Activated CD8-positive, alpha-beta T cell treated with anti-CD3 and anti-CD28 coated beads for 36 hours (primary cell): ENCODE measurements around the gene RASA2. TPM values are rescaled to one million over a fixed set of nuclear protein-coding genes. Genes with fewer than 3 reads are reported as not detected.

Experiments
- ATAC-seq: fragments of 200-7000 bp; cut with Tn5 transposase; one replicate; pipeline ENCODE4 v1.10.0; 2021; ENCODE audit warnings: mild to moderate bottlenecking, moderate library complexity
- CTCF ChIA-PET: fragments of 350-600 bp; sonication (Branson Sonifier 250); formaldehyde crosslinking; loops from one replicate; lab custom pipeline; 2021; ENCODE audit warnings: antibody characterized with exemption; lab: Charles Lee
- POLR2A ChIA-PET: fragments of 350-600 bp; sonication (Branson Sonifier 250); formaldehyde crosslinking; loops from one replicate; lab custom pipeline; 2021; ENCODE audit warnings: antibody characterized with exemption; lab: Charles Lee
- DNase-seq: peaks from one replicate; pipeline ENCODE4 v3.0.0-alpha.2; 2020
- H3K27ac Mint-ChIP-seq: one replicate; pipeline ENCODE4 v1.8.0; 2021; ENCODE audit warnings: mild to moderate bottlenecking, mixed read lengths
- H3K27me3 Mint-ChIP-seq: one replicate; pipeline ENCODE4 v1.8.0; 2021; ENCODE audit warnings: mixed read lengths
- H3K36me3 Mint-ChIP-seq: one replicate; pipeline ENCODE4 v1.8.0; 2021; ENCODE audit warnings: low read depth, mixed read lengths
- H3K4me1 Mint-ChIP-seq: one replicate; pipeline ENCODE4 v1.8.0; 2021; ENCODE audit warnings: low read depth, mixed read lengths
- H3K4me3 Mint-ChIP-seq: one replicate; pipeline ENCODE4 v1.8.0; 2021; ENCODE audit warnings: mild to moderate bottlenecking, moderate library complexity, mixed read lengths
- H3K9me3 Mint-ChIP-seq: one replicate; pipeline ENCODE4 v1.8.0; 2021; ENCODE audit warnings: mixed read lengths
- CTCF ChIP-seq: fragments of 200-600 bp; IDR thresholded peaks from one replicate; pipeline ENCODE4 v1.8.0; 2022; ENCODE audit warnings: antibody characterized with exemption, mild to moderate bottlenecking
- intact Hi-C: fragments of 100-400 bp; cut with micrococcal nuclease; formaldehyde crosslinking; loops from one replicate; pipeline ENCODE4 v1.10.0; 2022
- total RNA-seq, 2 experiments: library from RNA; stranded (reverse); gene quantifications; one replicate each; pipeline ENCODE4 v1.2.3, GENCODE V29; 2021

RASA2 gene
- total RNA-seq, 2 experiments from 2014 or later = 35.4 to 41.5 TPM

DNA sequence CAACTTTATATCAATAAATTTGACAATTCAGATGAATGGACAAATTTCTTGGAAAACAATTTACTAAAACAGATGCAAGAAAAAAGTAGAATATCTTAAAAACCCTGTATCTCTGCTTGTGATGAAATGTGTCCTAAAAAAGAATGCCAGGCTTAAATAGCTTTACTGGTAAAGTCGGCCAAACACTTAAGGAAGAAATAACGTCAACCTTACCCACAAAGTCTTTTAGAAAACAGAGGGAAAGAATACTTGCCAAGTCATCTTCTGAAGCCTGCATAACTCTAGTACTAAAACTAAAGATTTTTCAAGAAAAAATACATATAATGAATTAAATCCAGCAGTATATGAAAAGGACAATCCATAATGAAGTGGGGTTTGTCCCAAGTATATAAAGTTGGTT lies 111.1 kb downstream of the RASA2 start:
- Mint-ChIP-seq H3K9me3 (peaks cover 13% of the 10 kb centered on the region), H3K4me3 (no peak overlapping the region), H3K4me1 (no peaks in the 10 kb centered on the region), H3K27ac (no peak overlapping the region), H3K36me3 (peaks cover 74% of the 10 kb centered on the region), H3K27me3 (no peaks in the 10 kb centered on the region)
- ATAC-seq (no peak), DNase-seq (no peak)
- TF ChIP-seq CTCF = no peak
- ChIA-PET POLR2A (no interaction called here), CTCF (interaction anchor here (1.1 kb wide), 1 partner anchor 293 kb away, joined by 3 read pairs; no protein-coding TSS in a partner anchor)
- intact Hi-C loops = no loop called here

GRCh38 chr3:141600331-141600730 lies 113.5 kb downstream of the RASA2 start:
- peaks cover 58% of the 10 kb centered on the region for H3K36me3 Mint-ChIP-seq
- TF ChIP-seq CTCF = no peak
- DNase-seq (no peak), ATAC-seq (no peak)
- ChIA-PET POLR2A (no interaction called here), CTCF (interaction anchor here (1.1 kb wide), 1 partner anchor 10 kb away, joined by 3 read pairs; no protein-coding TSS in a partner anchor)
- no peak overlapping the region for H3K4me3 Mint-ChIP-seq
- peaks cover 13% of the 10 kb centered on the region for H3K9me3 Mint-ChIP-seq
- peaks cover 5% of the 10 kb centered on the region for H3K4me1 Mint-ChIP-seq
- no peaks in the 10 kb centered on the region for H3K27me3 Mint-ChIP-seq
- no peak overlapping the region for H3K27ac Mint-ChIP-seq
- intact Hi-C loops = no loop called here

- Mint-ChIP-seq H3K27me3 (no peaks in the 10 kb centered on the region), H3K27ac (no peak overlapping the region), H3K36me3 (peaks cover 43% of the 10 kb centered on the region), H3K9me3 (peaks cover 13% of the 10 kb centered on the region), H3K4me1 (peaks cover 5% of the 10 kb centered on the region), H3K4me3 (no peak overlapping the region)
- DNase-seq (no peak), ATAC-seq (no peak)
- POLR2A ChIA-PET = interaction anchor here (1.4 kb wide), 1 partner anchor 13 kb away, joined by 3 read pairs; no protein-coding TSS in a partner anchor
- CTCF ChIA-PET = interaction anchor here (1.1 kb wide), 1 partner anchor 14 kb away, joined by 3 read pairs; no protein-coding TSS in a partner anchor
- TF ChIP-seq CTCF = no peak
- intact Hi-C loops = no loop called here
These were observed 115.9 kb downstream of the RASA2 start for GRCh38 chr3:141602706-141603105.

DNA sequence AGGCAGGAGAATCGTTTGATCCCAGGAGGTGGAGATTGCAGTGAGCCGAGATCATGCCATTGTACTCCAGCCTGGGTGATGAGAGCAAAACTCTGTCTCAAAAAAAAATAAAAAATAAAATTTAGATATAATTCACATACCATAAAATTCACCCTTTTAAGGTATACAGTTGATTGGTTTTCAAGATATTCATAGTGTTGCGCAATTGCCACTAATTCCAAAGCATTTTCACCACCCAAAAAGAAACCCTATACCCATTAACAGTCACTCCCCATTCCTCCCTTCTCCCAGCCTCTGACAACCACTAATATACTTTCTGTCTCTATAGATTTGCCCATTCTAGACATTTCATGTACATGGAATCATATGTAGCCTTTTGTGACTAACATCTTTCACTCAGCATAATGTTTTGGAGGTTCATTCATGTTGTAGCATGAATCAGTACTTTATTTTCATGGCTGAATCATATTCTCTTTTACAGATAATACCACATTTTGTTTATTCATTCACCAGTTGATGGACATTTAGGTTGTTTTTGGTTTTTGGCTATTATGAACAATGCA lies 116.7 kb downstream of the RASA2 start:
- peaks cover 46% of the 10 kb centered on the region for H3K36me3 Mint-ChIP-seq
- peaks cover 13% of the 10 kb centered on the region for H3K9me3 Mint-ChIP-seq
- H3K27me3 Mint-ChIP-seq = no peaks in the 10 kb centered on the region
- no peak overlapping the region for H3K4me3 Mint-ChIP-seq
- H3K27ac Mint-ChIP-seq = no peak overlapping the region
- ATAC-seq (no peak), DNase-seq (no peak)
- H3K4me1 Mint-ChIP-seq = peaks cover 5% of the 10 kb centered on the region
- ChIA-PET POLR2A (interaction anchor here (1.4 kb wide), 1 partner anchor 12 kb away, joined by 3 read pairs; no protein-coding TSS in a partner anchor), CTCF (interaction anchor here (0.7 to 1.1 kb wide), 2 partner anchors 14 to 240 kb away, joined by 3 read pairs; no protein-coding TSS in a partner anchor)
- no peak for TF ChIP-seq CTCF
- intact Hi-C loops = no loop called here

GRCh38 chr3:141605883-141606282 lies 119.1 kb downstream of the RASA2 start:
- no peak overlapping the region for H3K4me3 Mint-ChIP-seq
- H3K27ac Mint-ChIP-seq = no peak overlapping the region
- no peak for TF ChIP-seq CTCF
- ChIA-PET POLR2A (interaction anchor here (0.6 kb wide), 1 partner anchor 11 kb away, joined by 3 read pairs; no protein-coding TSS in a partner anchor), CTCF (interaction anchor here (2.1 kb wide), 1 partner anchor 145 kb away, joined by 6 read pairs; no protein-coding TSS in a partner anchor)
- peaks cover 2% of the 10 kb centered on the region for H3K9me3 Mint-ChIP-seq
- intact Hi-C loops = no loop called here
- DNase-seq (no peak), ATAC-seq (no peak)
- peaks cover 5% of the 10 kb centered on the region for H3K4me1 Mint-ChIP-seq
- H3K27me3 Mint-ChIP-seq = no peaks in the 10 kb centered on the region
- peaks cover 40% of the 10 kb centered on the region for H3K36me3 Mint-ChIP-seq
